ENCODE results near the gene STAU1. TPM values are rescaled to one million over a fixed set of nuclear protein-coding genes. Genes with fewer than 3 reads are reported as not detected.

Gene STAU1
- total and polyA plus RNA-seq, 10 of the 15 experiments (the other 5 are each of a cell fraction or from before 2014, with no cell fraction given), result 13.9 to 66.2 (median 45.6) TPM

DNA sequence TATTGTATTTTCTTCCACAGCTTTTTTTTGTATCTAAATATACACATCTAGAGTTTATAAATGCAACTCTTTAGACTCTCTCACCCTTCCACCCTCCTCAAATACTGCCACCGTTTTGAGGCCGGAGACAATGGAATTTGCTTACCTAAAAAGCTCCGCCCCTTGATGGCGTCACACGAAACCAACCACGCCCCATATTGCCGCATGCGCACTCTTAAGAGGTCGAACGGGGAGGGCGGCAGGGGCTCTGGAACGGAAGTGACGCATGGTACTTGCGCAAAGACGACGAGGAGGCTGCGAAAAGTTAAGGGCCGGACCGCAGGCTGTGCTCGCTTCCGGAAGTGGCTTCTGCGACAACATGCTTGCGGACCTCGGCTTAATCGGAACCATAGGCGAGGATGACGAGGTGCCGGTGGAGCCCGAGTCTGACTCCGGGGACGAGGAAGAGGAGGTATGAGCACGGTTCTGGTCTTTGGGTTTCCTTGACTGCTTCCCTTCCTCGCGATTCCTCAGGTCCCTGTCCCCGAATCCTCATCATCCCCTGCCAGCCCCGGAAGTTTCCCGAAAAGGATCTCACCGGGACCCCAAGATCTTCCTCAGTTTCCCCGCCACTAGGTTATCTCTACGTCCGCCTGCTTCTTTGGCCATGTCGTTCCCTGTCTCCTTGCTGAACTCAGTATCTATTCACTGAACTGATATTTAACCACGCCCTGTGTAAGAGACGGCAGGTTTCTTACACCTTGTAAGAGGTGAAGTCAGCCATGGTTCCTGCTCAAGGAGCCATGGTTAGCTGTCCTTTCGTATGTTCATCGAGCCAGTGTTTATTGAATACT lies 31.2 kb upstream of the STAU1 start, which contains the start of gene DDX27 (continued):
- TF ChIP-seq, protein P1, sequence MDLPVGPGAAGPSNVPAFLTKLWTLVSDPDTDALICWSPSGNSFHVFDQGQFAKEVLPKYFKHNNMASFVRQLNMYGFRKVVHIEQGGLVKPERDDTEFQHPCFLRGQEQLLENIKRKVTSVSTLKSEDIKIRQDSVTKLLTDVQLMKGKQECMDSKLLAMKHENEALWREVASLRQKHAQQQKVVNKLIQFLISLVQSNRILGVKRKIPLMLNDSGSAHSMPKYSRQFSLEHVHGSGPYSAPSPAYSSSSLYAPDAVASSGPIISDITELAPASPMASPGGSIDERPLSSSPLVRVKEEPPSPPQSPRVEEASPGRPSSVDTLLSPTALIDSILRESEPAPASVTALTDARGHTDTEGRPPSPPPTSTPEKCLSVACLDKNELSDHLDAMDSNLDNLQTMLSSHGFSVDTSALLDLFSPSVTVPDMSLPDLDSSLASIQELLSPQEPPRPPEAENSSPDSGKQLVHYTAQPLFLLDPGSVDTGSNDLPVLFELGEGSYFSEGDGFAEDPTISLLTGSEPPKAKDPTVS (IDR thresholded peaks at IDR 0.05; ENCODE audit: low read depth, low read length), result no peak
- TF ChIP-seq GABPA (IDR thresholded peaks at IDR 0.05; ENCODE audit: low read depth) (peak; percentile 91), EGR1 (IDR thresholded peaks at IDR 0.05; ENCODE audit: borderline replicate concordance in 1 of 2, low read depth in 2 of 2, low read length in 2 of 2) (no peak), ZNF217 (IDR thresholded peaks at IDR 0.05) (no peak), SUZ12 (IDR thresholded peaks at IDR 0.05; ENCODE audit: unreplicated experiment) (no peak), NFYB (IDR thresholded peaks at IDR 0.05; ENCODE audit: insufficient read depth, low read depth, low read length) (no peak), ZNF622 (IDR thresholded peaks at IDR 0.05) (no peak), CHD2 (IDR thresholded peaks at IDR 0.05; ENCODE audit: borderline replicate concordance, low read depth, low read length) (no peak), RFX5 (IDR thresholded peaks at IDR 0.05; ENCODE audit: low read depth, low read length) (no peak), POLR2A (IDR thresholded peaks at IDR 0.05; ENCODE audit: low read depth, low read length) (peak; percentile 97), SMAD1 (IDR thresholded peaks at IDR 0.05; ENCODE audit: low read depth, partially characterized antibody) (peak; percentile 70), MYC (IDR thresholded peaks at IDR 0.05; ENCODE audit: insufficient read depth, insufficient read length, insufficient replicate concordance, low read length, severe bottlenecking) (no peak), RELA (IDR thresholded peaks at IDR 0.05; ENCODE audit: borderline replicate concordance, partially characterized antibody) (peak; percentile 33), DPF2 (IDR thresholded peaks at IDR 0.05) (0 out of 2 replicates have a peak, but pooled peaks have one; percentile 33), IKZF2 (IDR thresholded peaks at IDR 0.05) (peak in 1 of 2 experiments; percentile 51; a peak in 1 of 4 replicates), SMAD5 (IDR thresholded peaks at IDR 0.05; ENCODE audit: low read depth) (peak; percentile 78), ZNF24 (IDR thresholded peaks at IDR 0.05) (no peak), NRF1 (conservative IDR thresholded peaks at IDR 0.05; ENCODE audit: low read depth, low read length) (peak; percentile 70), TARDBP (IDR thresholded peaks at IDR 0.05; ENCODE audit: borderline replicate concordance) (no peak), ASH2L (IDR thresholded peaks at IDR 0.05; ENCODE audit: borderline replicate concordance, low read depth) (no peak), LARP7 (IDR thresholded peaks at IDR 0.05) (0 out of 2 replicates have a peak, but pooled peaks have one; percentile 44)
- TF ChIP-seq, protein P2, sequence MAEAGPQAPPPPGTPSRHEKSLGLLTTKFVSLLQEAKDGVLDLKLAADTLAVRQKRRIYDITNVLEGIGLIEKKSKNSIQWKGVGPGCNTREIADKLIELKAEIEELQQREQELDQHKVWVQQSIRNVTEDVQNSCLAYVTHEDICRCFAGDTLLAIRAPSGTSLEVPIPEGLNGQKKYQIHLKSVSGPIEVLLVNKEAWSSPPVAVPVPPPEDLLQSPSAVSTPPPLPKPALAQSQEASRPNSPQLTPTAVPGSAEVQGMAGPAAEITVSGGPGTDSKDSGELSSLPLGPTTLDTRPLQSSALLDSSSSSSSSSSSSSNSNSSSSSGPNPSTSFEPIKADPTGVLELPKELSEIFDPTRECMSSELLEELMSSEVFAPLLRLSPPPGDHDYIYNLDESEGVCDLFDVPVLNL (IDR thresholded peaks at IDR 0.05; ENCODE audit: low read depth, low read length), result no peak
- TF ChIP-seq, protein P3, sequence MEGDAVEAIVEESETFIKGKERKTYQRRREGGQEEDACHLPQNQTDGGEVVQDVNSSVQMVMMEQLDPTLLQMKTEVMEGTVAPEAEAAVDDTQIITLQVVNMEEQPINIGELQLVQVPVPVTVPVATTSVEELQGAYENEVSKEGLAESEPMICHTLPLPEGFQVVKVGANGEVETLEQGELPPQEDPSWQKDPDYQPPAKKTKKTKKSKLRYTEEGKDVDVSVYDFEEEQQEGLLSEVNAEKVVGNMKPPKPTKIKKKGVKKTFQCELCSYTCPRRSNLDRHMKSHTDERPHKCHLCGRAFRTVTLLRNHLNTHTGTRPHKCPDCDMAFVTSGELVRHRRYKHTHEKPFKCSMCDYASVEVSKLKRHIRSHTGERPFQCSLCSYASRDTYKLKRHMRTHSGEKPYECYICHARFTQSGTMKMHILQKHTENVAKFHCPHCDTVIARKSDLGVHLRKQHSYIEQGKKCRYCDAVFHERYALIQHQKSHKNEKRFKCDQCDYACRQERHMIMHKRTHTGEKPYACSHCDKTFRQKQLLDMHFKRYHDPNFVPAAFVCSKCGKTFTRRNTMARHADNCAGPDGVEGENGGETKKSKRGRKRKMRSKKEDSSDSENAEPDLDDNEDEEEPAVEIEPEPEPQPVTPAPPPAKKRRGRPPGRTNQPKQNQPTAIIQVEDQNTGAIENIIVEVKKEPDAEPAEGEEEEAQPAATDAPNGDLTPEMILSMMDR (IDR thresholded peaks at IDR 0.05 in 2 of 3, conservative IDR thresholded peaks at IDR 0.05 in 1 of 3; ENCODE audit: control insufficient read depth in 2 of 3, extremely low read depth in 1 of 3, insufficient read depth in 1 of 3, low read depth in 3 of 3, low read length in 3 of 3), result no peak
- TF ChIP-seq, protein P4, sequence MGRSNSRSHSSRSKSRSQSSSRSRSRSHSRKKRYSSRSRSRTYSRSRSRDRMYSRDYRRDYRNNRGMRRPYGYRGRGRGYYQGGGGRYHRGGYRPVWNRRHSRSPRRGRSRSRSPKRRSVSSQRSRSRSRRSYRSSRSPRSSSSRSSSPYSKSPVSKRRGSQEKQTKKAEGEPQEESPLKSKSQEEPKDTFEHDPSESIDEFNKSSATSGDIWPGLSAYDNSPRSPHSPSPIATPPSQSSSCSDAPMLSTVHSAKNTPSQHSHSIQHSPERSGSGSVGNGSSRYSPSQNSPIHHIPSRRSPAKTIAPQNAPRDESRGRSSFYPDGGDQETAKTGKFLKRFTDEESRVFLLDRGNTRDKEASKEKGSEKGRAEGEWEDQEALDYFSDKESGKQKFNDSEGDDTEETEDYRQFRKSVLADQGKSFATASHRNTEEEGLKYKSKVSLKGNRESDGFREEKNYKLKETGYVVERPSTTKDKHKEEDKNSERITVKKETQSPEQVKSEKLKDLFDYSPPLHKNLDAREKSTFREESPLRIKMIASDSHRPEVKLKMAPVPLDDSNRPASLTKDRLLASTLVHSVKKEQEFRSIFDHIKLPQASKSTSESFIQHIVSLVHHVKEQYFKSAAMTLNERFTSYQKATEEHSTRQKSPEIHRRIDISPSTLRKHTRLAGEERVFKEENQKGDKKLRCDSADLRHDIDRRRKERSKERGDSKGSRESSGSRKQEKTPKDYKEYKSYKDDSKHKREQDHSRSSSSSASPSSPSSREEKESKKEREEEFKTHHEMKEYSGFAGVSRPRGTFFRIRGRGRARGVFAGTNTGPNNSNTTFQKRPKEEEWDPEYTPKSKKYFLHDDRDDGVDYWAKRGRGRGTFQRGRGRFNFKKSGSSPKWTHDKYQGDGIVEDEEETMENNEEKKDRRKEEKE (IDR thresholded peaks at IDR 0.05), result no peak
